BE2C (cell line): ENCODE results near the gene CREB3L1.

Experiments
- DNase-seq: peaks from one replicate; pipeline ENCODE4 v3.0.0-alpha.2; 2020
- H3K27me3 ChIP-seq: fragments of 250-450 bp; sonication (Bioruptor Pico); 2 replicates; pipeline ENCODE4 v1.5.1; 2020; ENCODE audit warnings: mild to moderate bottlenecking
- H3K36me3 ChIP-seq: fragments of 250-450 bp; sonication (Bioruptor Pico); 2 replicates; pipeline ENCODE4 v1.5.1; 2020; ENCODE audit warnings: mild to moderate bottlenecking
- H3K4me1 ChIP-seq: fragments of 250-450 bp; sonication (Bioruptor Pico); 2 replicates; pipeline ENCODE4 v1.5.1; 2020
- H3K4me3 ChIP-seq: 2 replicates; pipeline ENCODE4 v1.5.1; 2011; ENCODE audit warnings: low read depth, low read length
- H3K9me3 ChIP-seq: fragments of 250-450 bp; sonication (Bioruptor Pico); 2 replicates; pipeline ENCODE4 v1.5.1; 2020
- TF ChIP-seq, protein P1 (sequence below): IDR thresholded peaks from 2 replicates; pipeline ENCODE4 v1.5.1; 2012; ENCODE audit warnings: mild to moderate bottlenecking, low read depth, low read length

Gene CREB3L1

DNA sequence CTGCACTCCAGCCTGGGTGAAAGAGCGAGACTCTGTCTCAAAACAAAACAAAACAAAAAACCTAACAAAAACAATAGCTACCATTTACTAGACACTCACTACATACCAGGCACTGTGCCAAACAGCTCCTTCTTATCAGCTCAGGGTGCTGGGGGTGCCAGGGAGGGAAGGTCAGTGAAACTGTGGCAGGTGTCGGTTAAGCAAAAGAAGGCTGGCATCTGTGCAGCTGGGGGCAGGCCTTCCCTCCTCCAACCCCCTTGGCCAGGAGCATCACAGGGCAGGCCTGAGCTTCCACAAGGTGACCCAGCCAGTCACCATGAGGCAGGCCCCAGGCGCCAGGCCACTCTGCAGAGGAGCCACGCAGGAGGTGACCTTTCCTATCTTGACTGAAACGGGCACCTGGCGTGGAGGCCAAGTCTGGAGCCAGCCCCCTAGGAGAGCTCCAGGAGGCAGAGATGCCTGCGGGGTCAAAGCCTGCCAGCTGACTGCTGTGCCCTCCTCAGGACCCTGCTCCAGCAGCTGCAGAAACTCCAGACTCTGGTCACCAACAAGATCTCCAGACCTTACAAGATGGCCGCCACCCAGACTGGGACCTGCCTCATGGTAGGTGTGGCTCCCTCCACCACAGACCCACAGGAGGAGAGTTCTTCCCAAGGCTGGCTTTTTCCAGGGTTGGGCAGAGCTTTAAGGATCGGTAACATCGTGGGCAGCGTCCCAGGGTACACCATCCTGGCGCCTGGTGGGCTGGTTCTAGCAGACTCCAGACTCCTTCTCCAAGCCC, 38.5 kb downstream of the CREB3L1 start:
- TF ChIP-seq, protein P1, sequence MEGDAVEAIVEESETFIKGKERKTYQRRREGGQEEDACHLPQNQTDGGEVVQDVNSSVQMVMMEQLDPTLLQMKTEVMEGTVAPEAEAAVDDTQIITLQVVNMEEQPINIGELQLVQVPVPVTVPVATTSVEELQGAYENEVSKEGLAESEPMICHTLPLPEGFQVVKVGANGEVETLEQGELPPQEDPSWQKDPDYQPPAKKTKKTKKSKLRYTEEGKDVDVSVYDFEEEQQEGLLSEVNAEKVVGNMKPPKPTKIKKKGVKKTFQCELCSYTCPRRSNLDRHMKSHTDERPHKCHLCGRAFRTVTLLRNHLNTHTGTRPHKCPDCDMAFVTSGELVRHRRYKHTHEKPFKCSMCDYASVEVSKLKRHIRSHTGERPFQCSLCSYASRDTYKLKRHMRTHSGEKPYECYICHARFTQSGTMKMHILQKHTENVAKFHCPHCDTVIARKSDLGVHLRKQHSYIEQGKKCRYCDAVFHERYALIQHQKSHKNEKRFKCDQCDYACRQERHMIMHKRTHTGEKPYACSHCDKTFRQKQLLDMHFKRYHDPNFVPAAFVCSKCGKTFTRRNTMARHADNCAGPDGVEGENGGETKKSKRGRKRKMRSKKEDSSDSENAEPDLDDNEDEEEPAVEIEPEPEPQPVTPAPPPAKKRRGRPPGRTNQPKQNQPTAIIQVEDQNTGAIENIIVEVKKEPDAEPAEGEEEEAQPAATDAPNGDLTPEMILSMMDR, result no peak
- no peaks in the 10 kb centered on the region for H3K9me3 ChIP-seq
- H3K36me3 ChIP-seq, result no peaks in the 10 kb centered on the region
- no peaks in the 10 kb centered on the region for H3K27me3 ChIP-seq
- no peaks in the 10 kb centered on the region for H3K4me1 ChIP-seq
- peak; percentile 26 for DNase-seq
- no peak overlapping the region for H3K4me3 ChIP-seq

DNA sequence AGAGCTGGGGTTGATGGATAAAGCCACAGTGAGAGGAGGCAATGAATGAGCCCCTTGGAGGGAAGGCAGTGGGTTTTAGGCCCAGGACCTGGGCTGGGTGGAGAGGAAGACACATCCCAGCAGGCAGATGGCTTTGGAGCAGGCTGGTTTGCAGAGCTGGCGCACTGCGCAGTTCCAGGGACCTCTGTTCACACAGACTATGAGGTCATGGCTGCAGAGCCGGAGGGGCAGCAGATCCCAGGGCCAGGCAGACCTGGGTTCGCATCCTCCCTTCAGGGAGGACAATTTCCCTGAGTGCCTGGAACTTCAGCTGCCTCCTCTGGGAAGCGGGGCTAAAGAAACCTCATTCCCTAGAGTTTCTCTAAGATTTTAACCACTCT, 41.6 kb downstream of the CREB3L1 start:
- no peak for DNase-seq
- H3K36me3 ChIP-seq, result no peaks in the 10 kb centered on the region
- TF ChIP-seq, protein P1, result no peak

DNA sequence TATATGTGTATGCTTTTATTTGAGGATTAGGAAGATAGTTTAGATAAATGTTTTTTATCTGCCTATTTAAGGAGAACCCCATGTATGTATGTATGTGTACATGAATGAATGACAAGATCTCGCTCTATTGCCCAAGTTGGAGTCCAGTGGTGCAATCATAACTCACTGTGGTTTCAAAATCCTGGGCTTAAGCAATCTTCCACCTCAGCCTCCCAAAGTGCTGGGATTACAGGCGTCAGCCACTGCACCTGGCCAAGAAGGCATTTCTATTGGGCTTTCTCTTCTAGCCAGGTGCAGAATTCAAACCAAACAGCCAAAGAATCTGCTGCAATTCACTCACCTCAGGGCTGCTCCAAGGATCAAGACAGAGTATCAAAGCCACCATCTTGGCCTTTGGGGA, 44.3 kb downstream of the CREB3L1 start:
- H3K4me3 ChIP-seq, result no peak overlapping the region
- TF ChIP-seq, protein P1, result no peak
- H3K36me3 ChIP-seq, result no peaks in the 10 kb centered on the region
- no peaks in the 10 kb centered on the region for H3K9me3 ChIP-seq
- no peaks in the 10 kb centered on the region for H3K4me1 ChIP-seq
- DNase-seq, result no peak
- no peaks in the 10 kb centered on the region for H3K27me3 ChIP-seq

More for the DNA sequence above, 41.6 kb downstream of the CREB3L1 start:
- Histone ChIP-seq H3K27me3 (no peaks in the 10 kb centered on the region), H3K4me3 (no peak overlapping the region), H3K4me1 (no peaks in the 10 kb centered on the region), H3K9me3 (no peaks in the 10 kb centered on the region)

DNA sequence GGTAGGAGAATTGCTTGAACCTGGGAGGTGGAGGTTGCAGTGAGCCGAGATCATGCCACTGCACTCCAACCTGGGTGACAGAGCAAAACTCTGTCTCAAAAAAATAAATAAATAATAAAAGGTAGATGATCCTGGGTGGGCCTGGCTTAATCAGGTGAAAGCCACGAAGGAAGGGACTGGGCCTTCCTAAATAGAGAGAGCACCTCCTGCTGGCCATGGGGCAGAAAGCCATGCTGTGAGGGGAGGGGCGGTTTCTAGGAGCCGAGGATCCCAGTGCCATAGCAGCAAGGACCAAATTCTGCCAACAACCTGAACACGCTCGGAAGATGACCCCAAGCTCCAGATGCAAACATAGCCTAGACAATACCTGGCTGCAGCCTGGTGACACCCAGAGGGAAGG, 45.3 kb downstream of the CREB3L1 start:
- Histone ChIP-seq H3K36me3 (no peaks in the 10 kb centered on the region), H3K9me3 (no peaks in the 10 kb centered on the region), H3K27me3 (no peaks in the 10 kb centered on the region), H3K4me3 (no peak overlapping the region), H3K4me1 (no peaks in the 10 kb centered on the region)
- TF ChIP-seq, protein P1, result no peak
- DNase-seq, result no peak

DNA sequence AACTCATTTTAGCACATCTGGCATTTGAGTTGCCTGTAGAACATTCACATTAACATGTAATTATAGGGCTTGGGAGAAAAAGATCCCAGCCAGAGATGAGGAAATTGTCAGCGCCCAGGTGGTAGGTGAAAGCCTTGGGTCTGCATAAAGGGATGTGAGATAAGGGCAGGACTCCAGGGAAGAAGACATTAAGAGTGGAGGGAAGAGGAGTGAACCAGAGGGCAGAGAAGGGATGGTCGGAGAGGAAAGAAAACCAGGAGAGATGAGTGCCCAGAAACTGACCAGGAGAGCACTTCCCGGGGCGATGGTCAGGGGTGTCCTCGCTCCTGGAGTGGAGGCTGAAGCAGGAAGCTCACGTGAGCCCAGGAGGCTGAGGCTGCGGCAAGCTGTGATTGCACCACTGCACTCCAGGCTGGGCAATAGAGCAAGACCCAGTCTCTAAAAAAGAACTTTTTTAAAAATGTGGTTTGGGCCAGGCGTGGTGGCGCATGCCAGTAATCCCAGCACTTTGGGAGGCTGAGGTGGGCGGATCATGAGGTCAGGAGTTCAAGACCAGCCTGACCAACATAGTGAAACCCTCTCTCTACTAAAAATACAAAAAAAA, 49.5 kb downstream of the CREB3L1 start:
- Histone ChIP-seq H3K4me1 (no peaks in the 10 kb centered on the region), H3K36me3 (no peaks in the 10 kb centered on the region), H3K4me3 (no peak overlapping the region), H3K9me3 (no peaks in the 10 kb centered on the region), H3K27me3 (peaks cover 1% of the 10 kb centered on the region; the same call in 1 of the 2 replicates)
- no peak for DNase-seq
- TF ChIP-seq, protein P1, result no peak

DNA sequence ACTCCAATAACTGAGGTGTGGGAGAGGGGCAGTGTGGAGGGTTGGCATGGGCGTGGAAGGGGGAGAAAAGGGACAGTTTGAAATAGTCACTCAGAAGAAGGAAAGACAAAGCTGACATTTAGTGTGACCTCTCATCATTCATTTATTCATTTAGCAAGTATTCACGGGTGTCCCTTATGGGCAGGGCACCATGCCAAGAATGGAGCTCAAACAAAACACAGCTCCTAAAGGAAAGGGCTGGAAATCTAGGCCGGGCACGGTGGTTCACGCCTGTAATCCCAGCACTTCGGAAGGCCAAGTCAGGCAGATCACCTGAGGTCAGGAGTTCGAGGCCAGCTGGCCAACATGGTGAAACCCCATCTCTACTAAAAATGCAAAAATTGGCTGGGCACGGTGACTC, 50.4 kb downstream of the CREB3L1 start:
- no peaks in the 10 kb centered on the region for H3K4me1 ChIP-seq
- H3K36me3 ChIP-seq, result no peaks in the 10 kb centered on the region
- TF ChIP-seq, protein P1, result no peak
- DNase-seq, result no peak
- peaks cover 11% of the 10 kb centered on the region for H3K27me3 ChIP-seq
- H3K4me3 ChIP-seq, result no peak overlapping the region
- no peaks in the 10 kb centered on the region for H3K9me3 ChIP-seq
